Measurements from ENCODE around the gene FECH.
"Not testable (repeated sequence)": the region's sequence is repeated elsewhere in the genome, so short reads cannot be mapped to it uniquely, and the experiment has no call there.

Gene FECH

GRCh38 chr18:57586251-57587049 is at the start of gene FECH:
TSS of gene FECH (minus strand) at chr18:57586702. CDS start at chr18:57586620, 82 bp downstream.
- DNase-seq: peak in 49 of 51 donors; percentile 16 to 90 (median 76)

GRCh38 chr18:57635003-57635822 is 48.7 kb upstream of the FECH start:
- no peak for DNase-seq

- no peak for DNase-seq
These were observed 45.2 kb upstream of the FECH start for GRCh38 chr18:57631697-57632096.

GRCh38 chr18:57630754-57631595 is 44.5 kb upstream of the FECH start:
- peak in 1 of 51 donors; percentile 28 for DNase-seq

- peak; percentile 55 to 97 (median 93) for DNase-seq
These were observed 43.7 kb upstream of the FECH start for GRCh38 chr18:57630002-57630753.

GRCh38 chr18:57629422-57629821 is 42.9 kb upstream of the FECH start:
- DNase-seq: no peak

- no peak for DNase-seq
These were observed 41.0 kb upstream of the FECH start for GRCh38 chr18:57627488-57627887.

GRCh38 chr18:57624988-57625387 is 38.5 kb upstream of the FECH start:
- no peak for DNase-seq

- peak in 2 of 51 donors; percentile 42 to 53 for DNase-seq
These were observed 34.7 kb upstream of the FECH start for GRCh38 chr18:57621246-57621604.

- DNase-seq: no peak
These were observed 33.4 kb upstream of the FECH start for GRCh38 chr18:57619876-57620275.

GRCh38 chr18:57618910-57619309 is 32.4 kb upstream of the FECH start:
- DNase-seq: no peak

- DNase-seq: no peak
These were observed 17.4 kb upstream of the FECH start for GRCh38 chr18:57603871-57604270.

- DNase-seq: no peak
These were observed 8.8 kb upstream of the FECH start for GRCh38 chr18:57595347-57595746.

GRCh38 chr18:57592716-57593115 is 6.2 kb upstream of the FECH start:
- DNase-seq: not testable (repeated sequence)

GRCh38 chr18:57589161-57589560 is 2.7 kb upstream of the FECH start:
- no peak for DNase-seq

GRCh38 chr18:57587098-57587661 is 678 bp upstream of the FECH start:
- DNase-seq: no peak

- peak in 1 of 51 donors; percentile 36 for DNase-seq
These were observed 649 bp downstream of the FECH start for GRCh38 chr18:57585855-57586250.

GRCh38 chr18:57585421-57585820 is 1.1 kb downstream of the FECH start:
- DNase-seq: peak in 21 of 51 donors; percentile 5 to 61 (median 36)

GRCh38 chr18:57584444-57584843 is 2.1 kb downstream of the FECH start:
- DNase-seq: no peak

GRCh38 chr18:57583297-57583835 is 3.1 kb downstream of the FECH start:
- no peak for DNase-seq

All from hypothalamus (tissue), 51 donors.